ENCODE results near the gene THAP7. TPM values are rescaled to one million over a fixed set of nuclear protein-coding genes. Genes with fewer than 3 reads are reported as not detected.

THAP7 gene
- total RNA-seq, 1 experiment from 2014 or later: 24.6 TPM

GRCh38 chr22:21022955-21023614, 21.2 kb upstream of the THAP7 start:
- H3K79me2 ChIP-seq (ENCODE audit: insufficient read depth, low read length): no peaks in the 10 kb centered on the region
- no peak overlapping the region for H2BK20ac ChIP-seq (ENCODE audit: low read depth, low read length, poor library complexity, severe bottlenecking)
- H3K18ac ChIP-seq (ENCODE audit: insufficient read length, low read depth, low read length): no peak overlapping the region
- H3K56ac ChIP-seq (ENCODE audit: insufficient read length, low read depth, low read length): no peak overlapping the region
- H2BK5ac ChIP-seq (ENCODE audit: insufficient read length, low read length): no peak overlapping the region
- H3K14ac ChIP-seq (ENCODE audit: insufficient read depth, low read length): no peak overlapping the region
- no peak overlapping the region for H3K4me2 ChIP-seq (ENCODE audit: insufficient read depth, insufficient read length, low read length)
- no peak overlapping the region for H3T11ph ChIP-seq (ENCODE audit: low read length)
- H3K9me3 Mint-ChIP-seq: peaks cover 6 to 8% of the 10 kb centered on the region in 2 experiments; a peak in 4 of 5 replicates
- H3K9ac ChIP-seq (ENCODE audit: extremely low read depth, insufficient read length, low read length): no peak overlapping the region
- H3K4me3 Mint-ChIP-seq: no peak overlapping the region
- H4K8ac ChIP-seq (replicated peaks; ENCODE audit: insufficient read length, low read depth, low read length): no peak overlapping the region
- H4K20me1 ChIP-seq (ENCODE audit: control insufficient read depth, insufficient read depth, insufficient read length): no peaks in the 10 kb centered on the region
- H3K23ac ChIP-seq (ENCODE audit: insufficient read length, low read depth, low read length): no peak overlapping the region
- H2AK5ac ChIP-seq (ENCODE audit: insufficient read length, low read length): no peak overlapping the region
- no peak overlapping the region for H2AFZ ChIP-seq (ENCODE audit: low read length)
- peaks cover 3 to 10% of the 10 kb centered on the region in 2 experiments; a peak in 3 of 4 replicates for H3K4me1 Mint-ChIP-seq
- peak overlapping the region in 1 of 3 experiments; percentile 82; a peak in 3 of 7 replicates for H3K27ac Mint-ChIP-seq
- no peaks in the 10 kb centered on the region for H3K9me3 ChIP-seq (ENCODE audit: control insufficient read depth, low read depth, low read length)
- H3K4me1 ChIP-seq (ENCODE audit: insufficient read depth, low read length): no peaks in the 10 kb centered on the region
- no peaks in the 10 kb centered on the region for H3K23me2 ChIP-seq (ENCODE audit: insufficient read length, low read depth, low read length, poor library complexity, severe bottlenecking)
- no peak overlapping the region for H2BK15ac ChIP-seq (ENCODE audit: low read depth, low read length)
- no peak overlapping the region for H2BK120ac ChIP-seq (ENCODE audit: low read depth, low read length, poor library complexity, severe bottlenecking)
- no peak overlapping the region for H2BK12ac ChIP-seq (ENCODE audit: insufficient read length, low read depth, low read length)
- peaks cover 5% of the 10 kb centered on the region for H3K27me3 Mint-ChIP-seq (ENCODE audit: low read depth)
- H3K4ac ChIP-seq (ENCODE audit: low read depth, low read length): no peak overlapping the region
- WGBS (ENCODE audit: extremely low coverage, insufficient read length, low lambda C conversion rate): no CpG with 5 or more reads among the region's 13 CpGs
- no peak overlapping the region for H3K27ac ChIP-seq (ENCODE audit: insufficient read length, low read depth, low read length)
- no peaks in the 10 kb centered on the region for H3K27me3 ChIP-seq (ENCODE audit: insufficient read depth, low read length)
- no peaks in the 10 kb centered on the region for H3K36me3 Mint-ChIP-seq (ENCODE audit: insufficient read depth in 1 of 3, low read depth in 3 of 3)
- no peak overlapping the region for H4K5ac ChIP-seq (ENCODE audit: insufficient read length, low read depth, low read length)
- TF ChIP-seq CTCF (conservative IDR thresholded peaks at IDR 0.05): peak; percentile 34; the same call in 1 of the 3 replicates
- H3K79me1 ChIP-seq (ENCODE audit: insufficient read depth, low read depth, low read length, poor library complexity, severe bottlenecking): no peaks in the 10 kb centered on the region
- no peak overlapping the region for H4K91ac ChIP-seq (ENCODE audit: insufficient read length, low read depth, low read length)
- DNase-seq: no peak

Data from H9 (cell line).